UCSD-AML1 (cell line): ENCODE data around the gene RPS19.

Experiments
- DNase-seq: peaks from one replicate; lab custom pipeline; 2025; ENCODE audit not compliant: unreplicated experiment; lab: John Stamatoyannopoulos, UW

Gene RPS19

GRCh38 chr19:41859618-41860418, at the start of gene RPS19:
Gene RPS19 (plus strand): TSS chr19:41860255. CDS start chr19:41860775, 520 bp downstream.
- DNase-seq, result peak; percentile 99

GRCh38 chr19:41810301-41810700, 49.8 kb upstream of the RPS19 start:
- no peak for DNase-seq

- peak; percentile 68 for DNase-seq
These were observed 49.0 kb upstream of the RPS19 start for GRCh38 chr19:41811036-41811435.

- DNase-seq, result no peak
These were observed 48.1 kb upstream of the RPS19 start for GRCh38 chr19:41811981-41812380.

- DNase-seq, result no peak
These were observed 46.1 kb upstream of the RPS19 start for GRCh38 chr19:41813911-41814310.

GRCh38 chr19:41815301-41815700, 44.8 kb upstream of the RPS19 start:
- no peak for DNase-seq

- DNase-seq, result no peak
These were observed 43.3 kb upstream of the RPS19 start for GRCh38 chr19:41816761-41817160.

- peak; percentile 33 for DNase-seq
These were observed 38.9 kb upstream of the RPS19 start for GRCh38 chr19:41821003-41821735.

- DNase-seq, result no peak
These were observed 21.9 kb upstream of the RPS19 start for GRCh38 chr19:41837981-41838708.

GRCh38 chr19:41839211-41839610, 20.8 kb upstream of the RPS19 start:
- no peak for DNase-seq

GRCh38 chr19:41843371-41843770, 16.7 kb upstream of the RPS19 start:
- no peak for DNase-seq

GRCh38 chr19:41844601-41845000, 15.5 kb upstream of the RPS19 start, which contains the start of gene LYPD4:
Gene LYPD4 (minus strand): TSS chr19:41844683. CDS start chr19:41839285, 5,398 bp downstream.
- no peak for DNase-seq

- no peak for DNase-seq
These were observed 15.2 kb upstream of the RPS19 start, which contains the start of gene DMRTC2 for GRCh38 chr19:41845001-41845050. Gene DMRTC2 (plus strand): TSS chr19:41845042. CDS start chr19:41847429, 2,387 bp downstream.

GRCh38 chr19:41845051-41845590, 14.9 kb upstream of the RPS19 start:
- DNase-seq, result no peak

- DNase-seq, result no peak
These were observed 12.5 kb upstream of the RPS19 start for GRCh38 chr19:41847351-41848105.

- no peak for DNase-seq
These were observed 11.4 kb upstream of the RPS19 start for GRCh38 chr19:41848666-41849065.

- DNase-seq, result no peak
These were observed 11.0 kb upstream of the RPS19 start for GRCh38 chr19:41849067-41849466.

- no peak for DNase-seq
These were observed 9.7 kb upstream of the RPS19 start for GRCh38 chr19:41850381-41850780.

- no peak for DNase-seq
These were observed 8.6 kb upstream of the RPS19 start for GRCh38 chr19:41851456-41851855.

- DNase-seq, result no peak
These were observed 6.7 kb upstream of the RPS19 start for GRCh38 chr19:41853344-41853743.

- no peak for DNase-seq
These were observed 6.3 kb upstream of the RPS19 start for GRCh38 chr19:41853768-41854167.
